Prostate gland (tissue), 2 donors: ENCODE results near the gene CHIA. TPM values are rescaled to one million over a fixed set of nuclear protein-coding genes. Genes with fewer than 3 reads are reported as not detected.

Source experiments
- DNase-seq: peaks from one replicate; pipeline ENCODE4 v3.0.0-alpha.2; 2019; ENCODE audit warnings: low spot score
- H3K27ac ChIP-seq, 2 donors: fragments of 200-600 bp; sonication (generic); 2 replicates each; pipeline ENCODE4 v1.5.1; 2017 to 2019
- H3K27me3 ChIP-seq: fragments of 200-600 bp; sonication (generic); replicated peaks from 2 replicates; pipeline ENCODE4 v1.5.1; 2019; ENCODE audit not compliant: insufficient read depth
- H3K36me3 ChIP-seq, 2 donors: fragments of 200-600 bp; sonication (generic); 1 replicate in 1 of 2; 2 replicates in 1 of 2; pipeline versions ENCODE4 v1.5.1 to v1.8.1; 2017 to 2019
- H3K4me1 ChIP-seq: fragments of 200-600 bp; sonication (generic); replicated peaks from 2 replicates; pipeline ENCODE4 v1.5.1; 2019
- H3K4me3 ChIP-seq, 2 donors: fragments of 200-600 bp; sonication (generic); 2 replicates each; pipeline ENCODE4 v1.5.1; 2017 to 2019
- H3K9me3 ChIP-seq: fragments of 200-600 bp; sonication (generic); 2 replicates; pipeline ENCODE4 v1.5.1; 2017
- POLR2A ChIP-seq: fragments of 450-650 bp; IDR thresholded peaks from one replicate; pipeline ENCODE4 v1.6.1; 2016; ENCODE audit warnings: antibody characterized with exemption, mild to moderate bottlenecking
- POLR2AphosphoS5 ChIP-seq: sonication (generic); formaldehyde crosslinking; IDR thresholded peaks from one replicate; pipeline ENCODE4 v1.6.1; 2017; ENCODE audit warnings: antibody characterized with exemption
- WGBS: methylation state at CpG from one replicate; pipeline ENCODE4 v1.1.5; 2018; 5-methylcytosine and 5-hydroxymethylcytosine counted together
- intact Hi-C: fragments of 100-400 bp; cut with DNase I; formaldehyde crosslinking; loops from one replicate; pipeline ENCODE4 v1.14.2; 2022
- total RNA-seq, 2 donors: library from RNA; depleted of rRNA; stranded (reverse); fragments of >200 nt; gene quantifications; one replicate each; pipeline ENCODE4 v1.1.0, GENCODE V29; 2016
- TF ChIP-seq, protein P1 (sequence below), 4 experiments: fragments of 200-600 bp in 2 of 4; fragments of 450-650 bp in 2 of 4; sonication (generic) in 2 of 4; IDR thresholded peaks; 1 replicate in 3 of 4; 2 replicates in 1 of 4; pipeline ENCODE4 v1.5.1; 2016 to 2019; ENCODE audit warnings: antibody characterized with exemption in 4 of 4, mild to moderate bottlenecking in 2 of 4, moderate library complexity in 2 of 4

The CHIA gene
- total RNA-seq, 2 donors from 2014 or later, result not detected

DNA sequence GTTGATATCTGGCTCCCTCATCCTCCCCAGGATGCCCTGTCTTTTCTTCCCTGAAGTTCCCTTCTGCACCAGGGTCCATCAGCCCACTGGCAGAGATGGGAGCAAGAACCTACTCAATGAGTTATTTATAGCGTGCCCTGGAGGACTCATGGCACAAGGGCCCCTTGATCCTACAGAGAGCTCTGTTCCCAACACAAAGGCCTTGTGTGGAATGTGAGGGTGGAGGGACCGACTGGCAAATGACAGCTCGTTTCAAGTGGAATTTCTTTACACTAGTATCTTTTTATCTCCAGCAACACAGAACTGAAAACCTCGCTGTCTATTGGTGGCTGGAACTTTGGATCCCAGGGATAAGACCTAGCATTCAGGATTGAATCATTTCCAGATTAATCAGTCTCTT lies 40.7 kb upstream of the CHIA start:
- no peak overlapping the region for H3K27ac ChIP-seq
- H3K4me1 ChIP-seq, result no peaks in the 10 kb centered on the region
- H3K4me3 ChIP-seq, result no peak overlapping the region
- 50% methylated on average over 4 of the region's 4 CpGs for WGBS
- H3K27me3 ChIP-seq, result no peaks in the 10 kb centered on the region
- no peaks in the 10 kb centered on the region for H3K9me3 ChIP-seq
- intact Hi-C loops, result no loop called here
- TF ChIP-seq POLR2AphosphoS5, result no peak
- TF ChIP-seq, protein P1, sequence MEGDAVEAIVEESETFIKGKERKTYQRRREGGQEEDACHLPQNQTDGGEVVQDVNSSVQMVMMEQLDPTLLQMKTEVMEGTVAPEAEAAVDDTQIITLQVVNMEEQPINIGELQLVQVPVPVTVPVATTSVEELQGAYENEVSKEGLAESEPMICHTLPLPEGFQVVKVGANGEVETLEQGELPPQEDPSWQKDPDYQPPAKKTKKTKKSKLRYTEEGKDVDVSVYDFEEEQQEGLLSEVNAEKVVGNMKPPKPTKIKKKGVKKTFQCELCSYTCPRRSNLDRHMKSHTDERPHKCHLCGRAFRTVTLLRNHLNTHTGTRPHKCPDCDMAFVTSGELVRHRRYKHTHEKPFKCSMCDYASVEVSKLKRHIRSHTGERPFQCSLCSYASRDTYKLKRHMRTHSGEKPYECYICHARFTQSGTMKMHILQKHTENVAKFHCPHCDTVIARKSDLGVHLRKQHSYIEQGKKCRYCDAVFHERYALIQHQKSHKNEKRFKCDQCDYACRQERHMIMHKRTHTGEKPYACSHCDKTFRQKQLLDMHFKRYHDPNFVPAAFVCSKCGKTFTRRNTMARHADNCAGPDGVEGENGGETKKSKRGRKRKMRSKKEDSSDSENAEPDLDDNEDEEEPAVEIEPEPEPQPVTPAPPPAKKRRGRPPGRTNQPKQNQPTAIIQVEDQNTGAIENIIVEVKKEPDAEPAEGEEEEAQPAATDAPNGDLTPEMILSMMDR (IDR thresholded peaks at IDR 0.05), result no peak
- TF ChIP-seq POLR2A, result no peak
- no peak for DNase-seq
- H3K36me3 ChIP-seq, result no peaks in the 10 kb centered on the region

DNA sequence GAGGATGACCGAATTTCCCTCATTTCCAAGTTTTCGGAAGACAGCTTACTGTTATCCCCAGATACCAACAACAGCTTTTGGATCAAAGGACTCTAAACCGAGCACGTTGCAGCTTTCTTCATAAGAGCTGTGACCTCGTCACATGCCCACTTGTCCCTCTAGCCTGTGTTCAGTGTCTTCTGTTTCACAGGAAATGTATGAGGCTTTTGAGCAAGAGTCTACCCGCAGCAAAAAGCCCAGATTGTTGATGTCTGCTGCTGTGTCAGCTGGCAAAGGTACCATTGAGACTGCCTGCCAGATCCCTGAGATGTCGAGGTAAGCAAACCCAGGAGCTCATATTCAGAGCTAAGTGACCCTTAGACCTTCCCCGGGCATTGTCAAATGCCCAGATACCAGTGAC lies 39.1 kb upstream of the CHIA start:
- Histone ChIP-seq H3K4me3 (no peak overlapping the region), H3K27me3 (no peaks in the 10 kb centered on the region), H3K36me3 (no peaks in the 10 kb centered on the region), H3K9me3 (no peaks in the 10 kb centered on the region), H3K4me1 (no peaks in the 10 kb centered on the region), H3K27ac (no peak overlapping the region)
- no peak for DNase-seq
- 82% methylated on average over 8 of the region's 8 CpGs for WGBS
- intact Hi-C loops, result no loop called here
- TF ChIP-seq POLR2A, result no peak
- TF ChIP-seq, protein P1 (IDR thresholded peaks at IDR 0.05), result no peak
- no peak for TF ChIP-seq POLR2AphosphoS5

DNA sequence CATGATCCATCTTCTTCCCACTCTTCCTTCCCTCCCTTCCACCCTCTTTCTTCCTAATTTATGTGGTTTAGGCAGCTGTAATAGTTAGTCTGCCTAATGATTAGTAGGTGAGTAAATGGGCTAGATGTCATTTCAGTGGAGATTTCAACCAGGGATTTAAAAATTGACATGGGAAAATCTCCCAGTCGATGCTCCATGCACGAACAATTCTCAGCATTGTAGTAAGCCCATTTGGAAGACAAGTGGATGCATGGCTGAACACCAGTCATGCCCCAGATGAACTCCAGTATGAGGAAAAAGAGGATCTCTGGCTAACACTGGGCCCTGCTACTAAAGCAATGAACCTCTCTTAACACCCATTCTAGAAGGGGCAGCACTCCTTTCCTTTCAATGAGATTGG lies 37.9 kb upstream of the CHIA start:
- DNase-seq, result no peak
- Histone ChIP-seq H3K36me3 (no peaks in the 10 kb centered on the region), H3K27ac (no peak overlapping the region), H3K4me3 (no peak overlapping the region), H3K4me1 (no peaks in the 10 kb centered on the region), H3K27me3 (no peaks in the 10 kb centered on the region), H3K9me3 (no peaks in the 10 kb centered on the region)
- TF ChIP-seq POLR2A, result no peak
- no peak for TF ChIP-seq POLR2AphosphoS5
- TF ChIP-seq, protein P1 (IDR thresholded peaks at IDR 0.05), result no peak
- intact Hi-C loops, result no loop called here
- WGBS, result 98% methylated on average over 2 of the region's 2 CpGs

DNA sequence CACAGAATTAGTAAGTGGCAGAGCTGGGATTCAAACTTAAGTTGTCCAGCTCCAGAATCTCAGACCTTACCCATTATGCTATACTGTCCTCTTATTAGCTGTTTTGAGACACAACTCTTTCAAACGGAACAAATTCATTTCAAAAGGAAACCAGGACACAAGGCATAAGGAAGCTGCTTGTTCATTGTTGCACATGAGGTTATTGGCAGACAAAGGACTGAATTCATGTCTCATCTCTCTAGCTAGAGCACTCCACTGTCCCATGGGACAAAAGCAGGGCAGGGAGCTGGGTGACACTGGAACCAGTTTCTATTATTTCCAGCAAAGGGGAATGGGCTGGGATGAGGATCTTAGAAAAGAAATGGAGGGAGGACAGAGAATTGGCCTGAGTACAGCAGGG lies 36.8 kb upstream of the CHIA start:
- H3K9me3 ChIP-seq, result no peaks in the 10 kb centered on the region
- 34% methylated on average over 1 of the region's 1 CpG for WGBS
- no peaks in the 10 kb centered on the region for H3K36me3 ChIP-seq
- intact Hi-C loops, result no loop called here
- H3K27me3 ChIP-seq, result no peaks in the 10 kb centered on the region
- DNase-seq, result no peak
- no peaks in the 10 kb centered on the region for H3K4me1 ChIP-seq
- no peak overlapping the region for H3K4me3 ChIP-seq
- TF ChIP-seq, protein P1 (IDR thresholded peaks at IDR 0.05), result no peak
- no peak for TF ChIP-seq POLR2AphosphoS5
- no peak for TF ChIP-seq POLR2A
- no peak overlapping the region for H3K27ac ChIP-seq

DNA sequence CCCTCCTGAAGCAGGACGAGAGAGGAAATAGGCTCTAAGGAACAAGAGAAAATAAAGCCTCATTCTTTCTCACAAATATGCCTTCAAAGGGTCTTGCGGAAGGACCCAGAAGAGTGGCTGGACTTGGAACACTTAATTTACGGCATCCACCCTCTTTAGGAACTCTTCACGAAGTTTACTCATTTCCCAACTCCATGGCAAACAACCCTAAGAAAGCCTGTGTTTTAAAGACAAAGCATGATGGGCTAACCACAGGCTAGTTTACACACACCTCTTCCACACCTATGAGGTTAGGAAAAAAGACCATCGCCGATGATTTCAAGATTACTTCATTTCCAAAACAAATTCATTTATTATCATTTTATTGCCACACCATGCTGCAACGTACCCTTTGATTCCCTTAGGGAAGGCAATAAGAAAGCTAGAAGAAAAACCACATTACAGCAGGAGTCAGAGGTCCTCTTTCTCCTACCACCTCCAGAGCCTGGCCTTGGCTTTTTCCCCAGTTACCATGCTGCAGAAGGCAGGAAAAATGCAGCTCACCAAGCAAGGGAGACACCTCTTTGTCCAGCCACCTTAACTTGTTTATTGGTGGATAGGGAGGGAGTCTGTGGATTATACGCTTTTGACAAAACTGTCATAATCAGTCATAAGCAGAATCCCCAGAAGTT lies 33.5 kb upstream of the CHIA start:
- WGBS, result 67% methylated on average over 8 of the region's 8 CpGs
- TF ChIP-seq POLR2A (no peak), POLR2AphosphoS5 (no peak)
- TF ChIP-seq, protein P1 (IDR thresholded peaks at IDR 0.05), result no peak
- Histone ChIP-seq H3K27ac (no peak overlapping the region), H3K4me3 (no peak overlapping the region), H3K27me3 (no peaks in the 10 kb centered on the region), H3K9me3 (no peaks in the 10 kb centered on the region), H3K36me3 (no peaks in the 10 kb centered on the region), H3K4me1 (no peaks in the 10 kb centered on the region)
- intact Hi-C loops, result no loop called here
- DNase-seq, result no peak
